GM18507 (cell line): Measurements from ENCODE around the gene RAB27B.

ENCODE experiments used
- DNase-seq: peaks from one replicate; pipeline ENCODE4 v3.0.0; 2011; ENCODE audit warnings: low read depth; ENCODE audit not compliant: insufficient read length; ENCODE audit errors: extremely low spot score
- FAIRE-seq: peaks from 2 replicates; lab custom pipeline; 2011; peaks lifted over from hg19 to GRCh38; lab: Jason Lieb, UNC

RAB27B gene

GRCh38 chr18:54939361-54939917 lies 111.2 kb downstream of the RAB27B start:
- no peak for DNase-seq
- no peak for FAIRE-seq

GRCh38 chr18:54942144-54942543 lies 113.9 kb downstream of the RAB27B start:
- DNase-seq (no peak), FAIRE-seq (no peak)

- DNase-seq = no peak
- FAIRE-seq = no peak
Observed at GRCh38 chr18:54942569-54942968, 114.3 kb downstream of the RAB27B start.
